H9 (cell line): ENCODE measurements around the gene FNDC3B. TPM values are rescaled to one million over a fixed set of nuclear protein-coding genes. Genes with fewer than 3 reads are reported as not detected.

ENCODE experiments used
- DNase-seq: peaks from one replicate; pipeline ENCODE4 v3.0.0-alpha.2; 2017
- H2AFZ ChIP-seq: one replicate; pipeline ENCODE4 v1.6.1; 2013; ENCODE audit warnings: mild to moderate bottlenecking, low read length, control low read depth, moderate library complexity
- H2AK5ac ChIP-seq: 2 replicates; pipeline ENCODE4 v1.6.1; 2013; ENCODE audit warnings: low read length, control low read depth, mixed read lengths; ENCODE audit not compliant: insufficient read length
- H2BK120ac ChIP-seq: one replicate; pipeline ENCODE4 v1.6.1; 2013; ENCODE audit warnings: low read depth, mild to moderate bottlenecking, low read length, control low read depth, inconsistent platforms; ENCODE audit not compliant: poor library complexity, severe bottlenecking
- H2BK12ac ChIP-seq: 2 replicates; pipeline ENCODE4 v1.6.1; 2013; ENCODE audit warnings: low read length, control low read depth, mixed read lengths, low read depth; ENCODE audit not compliant: insufficient read length
- H2BK15ac ChIP-seq: 2 replicates; pipeline ENCODE4 v1.6.1; 2013; ENCODE audit warnings: low read depth, low read length, control low read depth
- H2BK20ac ChIP-seq: one replicate; pipeline ENCODE4 v1.6.1; 2013; ENCODE audit warnings: low read depth, mild to moderate bottlenecking, low read length, control low read depth, inconsistent platforms; ENCODE audit not compliant: poor library complexity, severe bottlenecking
- H2BK5ac ChIP-seq: 2 replicates; pipeline ENCODE4 v1.6.1; 2013; ENCODE audit warnings: low read length, control low read depth, mixed read lengths; ENCODE audit not compliant: insufficient read length
- H3K14ac ChIP-seq: 2 replicates; pipeline ENCODE4 v1.6.1; 2013; ENCODE audit warnings: low read length, control low read depth; ENCODE audit not compliant: insufficient read depth
- H3K18ac ChIP-seq: 2 replicates; pipeline ENCODE4 v1.6.1; 2013; ENCODE audit warnings: low read depth, mild to moderate bottlenecking, mixed read lengths, low read length, control low read depth; ENCODE audit not compliant: insufficient read length
- H3K23ac ChIP-seq: 2 replicates; pipeline ENCODE4 v1.6.1; 2013; ENCODE audit warnings: low read length, control low read depth, mixed read lengths, low read depth; ENCODE audit not compliant: insufficient read length
- H3K23me2 ChIP-seq: 2 replicates; pipeline ENCODE4 v1.6.1; 2013; ENCODE audit warnings: low read depth, mild to moderate bottlenecking, mixed read lengths, low read length, control low read depth; ENCODE audit not compliant: insufficient read length, poor library complexity, severe bottlenecking
- H3K27ac ChIP-seq: 2 replicates; pipeline ENCODE4 v1.5.1; 2013; ENCODE audit warnings: low read length, control low read depth, mixed read lengths, low read depth; ENCODE audit not compliant: insufficient read length
- H3K27me3 ChIP-seq: 2 replicates; pipeline ENCODE4 v1.6.1; 2013; ENCODE audit warnings: low read length, control low read depth, inconsistent platforms; ENCODE audit not compliant: insufficient read depth
- H3K4ac ChIP-seq: 2 replicates; pipeline ENCODE4 v1.6.1; 2013; ENCODE audit warnings: low read depth, mild to moderate bottlenecking, control low read depth, inconsistent platforms, low read length, moderate library complexity
- H3K4me1 ChIP-seq: 2 replicates; pipeline ENCODE4 v1.6.1; 2013; ENCODE audit warnings: low read length, control low read depth, inconsistent platforms; ENCODE audit not compliant: insufficient read depth
- H3K4me2 ChIP-seq: 2 replicates; pipeline ENCODE4 v1.6.1; 2013; ENCODE audit warnings: low read length, control low read depth, mixed read lengths; ENCODE audit not compliant: insufficient read length, insufficient read depth
- H3K56ac ChIP-seq: 2 replicates; pipeline ENCODE4 v1.6.1; 2013; ENCODE audit warnings: low read depth, mild to moderate bottlenecking, mixed read lengths, low read length, control low read depth; ENCODE audit not compliant: insufficient read length
- H3K79me1 ChIP-seq: 2 replicates; pipeline ENCODE4 v1.6.1; 2013; ENCODE audit warnings: low read depth, mild to moderate bottlenecking, moderate library complexity, low read length, control low read depth, inconsistent platforms; ENCODE audit not compliant: insufficient read depth, poor library complexity, severe bottlenecking
- H3K79me2 ChIP-seq: 2 replicates; pipeline ENCODE4 v1.6.1; 2013; ENCODE audit warnings: low read length, control low read depth, inconsistent platforms; ENCODE audit not compliant: insufficient read depth
- H3K9ac ChIP-seq: 2 replicates; pipeline ENCODE4 v1.6.1; 2013; ENCODE audit warnings: low read length, control low read depth, mixed read lengths; ENCODE audit not compliant: insufficient read length; ENCODE audit errors: extremely low read depth
- H3K9me3 ChIP-seq: one replicate; pipeline ENCODE4 v1.6.1; 2013; ENCODE audit warnings: low read depth, low read length, inconsistent platforms; ENCODE audit not compliant: control insufficient read depth
- H3T11ph ChIP-seq: one replicate; pipeline ENCODE4 v1.6.1; 2013; ENCODE audit warnings: mild to moderate bottlenecking, low read length, control low read depth, inconsistent platforms
- H4K20me1 ChIP-seq: one replicate; pipeline ENCODE4 v1.6.1; 2013; ENCODE audit not compliant: control insufficient read depth, insufficient read length, insufficient read depth
- H4K5ac ChIP-seq: 2 replicates; pipeline ENCODE4 v1.6.1; 2013; ENCODE audit warnings: low read depth, mild to moderate bottlenecking, mixed read lengths, low read length, control low read depth; ENCODE audit not compliant: insufficient read length
- H4K8ac ChIP-seq: replicated peaks from 2 replicates; pipeline ENCODE4 v1.6.1; 2013; ENCODE audit warnings: low read length, control low read depth, mixed read lengths, low read depth; ENCODE audit not compliant: insufficient read length
- H4K91ac ChIP-seq: 2 replicates; pipeline ENCODE4 v1.6.1; 2013; ENCODE audit warnings: low read depth, mild to moderate bottlenecking, moderate library complexity, mixed read lengths, low read length, control low read depth; ENCODE audit not compliant: insufficient read length
- H3K27ac Mint-ChIP-seq, 3 experiments: 2 replicates in 2 of 3; 3 replicates in 1 of 3; pipeline ENCODE4 v1.8.0; 2020 to 2021; ENCODE audit warnings: mixed read lengths in 3 of 3, mild to moderate bottlenecking in 1 of 3, moderate library complexity in 1 of 3
- H3K27me3 Mint-ChIP-seq: 2 replicates; pipeline ENCODE4 v1.8.0; 2021; ENCODE audit warnings: low read depth, mild to moderate bottlenecking, moderate library complexity, mixed read lengths
- H3K36me3 Mint-ChIP-seq, 3 experiments: 2 replicates in 2 of 3; 3 replicates in 1 of 3; pipeline ENCODE4 v1.8.0; 2020 to 2021; ENCODE audit warnings: low read depth in 3 of 3, mixed read lengths in 3 of 3; ENCODE audit not compliant: insufficient read depth in 1 of 3
- H3K4me1 Mint-ChIP-seq, 2 experiments: 2 replicates each; pipeline ENCODE4 v1.8.0; 2020; ENCODE audit warnings: mixed read lengths in 2 of 2
- H3K4me3 Mint-ChIP-seq, 2 experiments: 2 replicates in 1 of 2; 3 replicates in 1 of 2; pipeline ENCODE4 v1.8.0; 2020 to 2021; ENCODE audit warnings: mild to moderate bottlenecking in 2 of 2, mixed read lengths in 2 of 2, moderate library complexity in 1 of 2
- H3K9me3 Mint-ChIP-seq, 2 experiments: 2 replicates in 1 of 2; 3 replicates in 1 of 2; pipeline ENCODE4 v1.8.0; 2020; ENCODE audit warnings: mild to moderate bottlenecking in 2 of 2, mixed read lengths in 2 of 2, moderate library complexity in 1 of 2
- WGBS: extraction: QIAGEN DNeasy Blood & Tissue Kit; methylation state at CpG from one replicate; pipeline ENCODE4 v1.1.7; 2013; ENCODE audit warnings: missing lambda C conversion rate, low lambda C conversion rate, mixed read lengths; ENCODE audit not compliant: insufficient read length; ENCODE audit errors: extremely low coverage; 5-methylcytosine and 5-hydroxymethylcytosine counted together
- total RNA-seq: library from RNA; stranded (reverse); gene quantifications from 2 replicates; pipeline ENCODE4 v1.2.1, GENCODE V29; 2021
- TF ChIP-seq, protein P1 (sequence below): fragments of 200-600 bp; sonication (generic); conservative IDR thresholded peaks from 3 replicates; pipeline ENCODE4 v1.8.0; 2021; ENCODE audit warnings: antibody characterized with exemption, mild to moderate bottlenecking

FNDC3B gene
- total RNA-seq, 1 experiment from 2014 or later: 43.8 TPM

- Histone ChIP-seq H2AK5ac (no peak overlapping the region), H3K79me1 (no peaks in the 10 kb centered on the region), H2BK120ac (no peak overlapping the region), H2BK5ac (no peak overlapping the region), H3K23ac (no peak overlapping the region), H2BK20ac (no peak overlapping the region), H3K4ac (no peak overlapping the region), H3K23me2 (no peaks in the 10 kb centered on the region), H3T11ph (no peak overlapping the region), H3K4me1 (peaks cover 5% of the 10 kb centered on the region; the same call in 1 of the 2 replicates), H3K18ac (no peak overlapping the region), H3K56ac (no peak overlapping the region), H3K9me3 (no peaks in the 10 kb centered on the region), H2BK12ac (no peak overlapping the region), H4K91ac (no peak overlapping the region), H3K9ac (no peak overlapping the region), H2AFZ (no peak overlapping the region), H4K20me1 (no peaks in the 10 kb centered on the region), H3K14ac (no peak overlapping the region), H3K4me2 (no peak overlapping the region), H3K27me3 (no peaks in the 10 kb centered on the region), H3K79me2 (peaks cover 18% of the 10 kb centered on the region; the same call in 1 of the 2 replicates), H2BK15ac (no peak overlapping the region), H3K27ac (no peak overlapping the region), H4K8ac (no peak overlapping the region), H4K5ac (no peak overlapping the region)
- no peaks in the 10 kb centered on the region for H3K27me3 Mint-ChIP-seq
- no peak for DNase-seq
- TF ChIP-seq, protein P1, sequence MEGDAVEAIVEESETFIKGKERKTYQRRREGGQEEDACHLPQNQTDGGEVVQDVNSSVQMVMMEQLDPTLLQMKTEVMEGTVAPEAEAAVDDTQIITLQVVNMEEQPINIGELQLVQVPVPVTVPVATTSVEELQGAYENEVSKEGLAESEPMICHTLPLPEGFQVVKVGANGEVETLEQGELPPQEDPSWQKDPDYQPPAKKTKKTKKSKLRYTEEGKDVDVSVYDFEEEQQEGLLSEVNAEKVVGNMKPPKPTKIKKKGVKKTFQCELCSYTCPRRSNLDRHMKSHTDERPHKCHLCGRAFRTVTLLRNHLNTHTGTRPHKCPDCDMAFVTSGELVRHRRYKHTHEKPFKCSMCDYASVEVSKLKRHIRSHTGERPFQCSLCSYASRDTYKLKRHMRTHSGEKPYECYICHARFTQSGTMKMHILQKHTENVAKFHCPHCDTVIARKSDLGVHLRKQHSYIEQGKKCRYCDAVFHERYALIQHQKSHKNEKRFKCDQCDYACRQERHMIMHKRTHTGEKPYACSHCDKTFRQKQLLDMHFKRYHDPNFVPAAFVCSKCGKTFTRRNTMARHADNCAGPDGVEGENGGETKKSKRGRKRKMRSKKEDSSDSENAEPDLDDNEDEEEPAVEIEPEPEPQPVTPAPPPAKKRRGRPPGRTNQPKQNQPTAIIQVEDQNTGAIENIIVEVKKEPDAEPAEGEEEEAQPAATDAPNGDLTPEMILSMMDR: no peak
- peak overlapping the region in 1 of 3 experiments; percentile 35; a peak in 1 of 7 replicates for H3K27ac Mint-ChIP-seq
- no peak overlapping the region for H3K4me3 Mint-ChIP-seq
- peaks cover 0 to 6% (median 2%) of the 10 kb centered on the region in 3 experiments; a peak in 2 of 7 replicates for H3K36me3 Mint-ChIP-seq
- H3K9me3 Mint-ChIP-seq: no peaks in the 10 kb centered on the region
- WGBS: no CpG with 5 or more reads among the region's 2 CpGs
- H3K4me1 Mint-ChIP-seq: peaks cover 40 to 43% of the 10 kb centered on the region in 2 experiments
Observed at GRCh38 chr3:172074032-172074431, 34.7 kb downstream of the FNDC3B start.
